Hindlimb muscle (tissue), 1 donor: ENCODE results near the gene TNFAIP2. TPM values are rescaled to one million over a fixed set of nuclear protein-coding genes. Genes with fewer than 3 reads are reported as not detected.
A peak's percentile ranks its signal among the peaks of the same experiment; 100 is the strongest.

Source experiments
- DNase-seq: peaks from one replicate; pipeline ENCODE4 v3.0.0-alpha.2; 2013
- polyA plus RNA-seq: library from polyadenylated mRNA; unstranded; fragments of 120-200 nt; gene quantifications from one replicate; pipeline ENCODE4 v1.2.1, GENCODE V29; 2013; ENCODE audit not compliant: insufficient read length

TNFAIP2 gene, protein sequence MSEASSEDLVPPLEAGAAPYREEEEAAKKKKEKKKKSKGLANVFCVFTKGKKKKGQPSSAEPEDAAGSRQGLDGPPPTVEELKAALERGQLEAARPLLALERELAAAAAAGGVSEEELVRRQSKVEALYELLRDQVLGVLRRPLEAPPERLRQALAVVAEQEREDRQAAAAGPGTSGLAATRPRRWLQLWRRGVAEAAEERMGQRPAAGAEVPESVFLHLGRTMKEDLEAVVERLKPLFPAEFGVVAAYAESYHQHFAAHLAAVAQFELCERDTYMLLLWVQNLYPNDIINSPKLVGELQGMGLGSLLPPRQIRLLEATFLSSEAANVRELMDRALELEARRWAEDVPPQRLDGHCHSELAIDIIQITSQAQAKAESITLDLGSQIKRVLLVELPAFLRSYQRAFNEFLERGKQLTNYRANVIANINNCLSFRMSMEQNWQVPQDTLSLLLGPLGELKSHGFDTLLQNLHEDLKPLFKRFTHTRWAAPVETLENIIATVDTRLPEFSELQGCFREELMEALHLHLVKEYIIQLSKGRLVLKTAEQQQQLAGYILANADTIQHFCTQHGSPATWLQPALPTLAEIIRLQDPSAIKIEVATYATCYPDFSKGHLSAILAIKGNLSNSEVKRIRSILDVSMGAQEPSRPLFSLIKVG
- 70.0 TPM for polyA plus RNA-seq

- peak; percentile 80 for DNase-seq
Observed at GRCh38 chr14:103122947-103123633, at the start of gene TNFAIP2. Gene TNFAIP2, plus strand, starts transcription at chr14:103123461. Its CDS starts 2,997 bp downstream, at chr14:103126458.

DNA sequence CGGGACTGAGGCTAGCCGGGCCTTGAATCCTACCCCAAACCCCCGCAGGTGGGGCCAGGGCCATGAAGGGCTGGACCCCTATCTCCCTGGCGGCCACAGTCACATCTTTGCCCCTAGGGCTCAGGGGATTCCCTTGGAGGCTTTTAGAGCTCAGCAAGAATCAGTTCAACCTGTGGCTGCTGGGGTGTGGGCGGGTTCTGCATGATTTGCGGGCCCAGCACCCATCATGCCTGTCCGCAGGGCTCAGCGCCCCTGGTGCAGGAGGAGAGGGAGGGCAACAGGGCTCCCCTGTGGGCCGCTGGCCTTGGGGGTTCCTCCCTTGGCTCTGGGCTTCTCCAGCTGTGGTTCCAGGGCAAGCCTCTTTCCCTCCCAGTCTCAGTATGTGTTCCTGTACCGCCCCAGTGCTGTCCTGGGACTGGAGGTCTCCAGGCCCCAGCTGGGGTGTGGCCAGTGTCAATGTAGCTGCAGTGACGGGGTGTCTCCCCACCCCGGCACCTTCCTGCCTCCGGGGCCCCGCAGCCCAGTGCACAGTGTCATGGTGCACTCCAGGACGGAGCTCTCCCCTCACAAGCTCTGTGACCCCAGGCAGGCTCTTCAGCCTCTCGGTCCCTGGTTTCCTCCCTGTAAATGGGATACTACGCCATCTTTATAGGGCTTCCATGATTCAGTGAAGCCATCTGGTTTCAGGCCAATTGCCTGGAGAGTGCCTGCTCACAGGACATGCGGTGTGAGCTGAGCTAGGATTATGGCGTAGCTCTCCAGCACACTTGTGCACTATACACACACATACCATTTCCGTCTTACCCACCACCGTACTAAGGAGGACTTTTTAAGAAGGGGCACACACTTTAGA is 49.2 kb upstream of the TNFAIP2 start:
- no peak for DNase-seq

DNA sequence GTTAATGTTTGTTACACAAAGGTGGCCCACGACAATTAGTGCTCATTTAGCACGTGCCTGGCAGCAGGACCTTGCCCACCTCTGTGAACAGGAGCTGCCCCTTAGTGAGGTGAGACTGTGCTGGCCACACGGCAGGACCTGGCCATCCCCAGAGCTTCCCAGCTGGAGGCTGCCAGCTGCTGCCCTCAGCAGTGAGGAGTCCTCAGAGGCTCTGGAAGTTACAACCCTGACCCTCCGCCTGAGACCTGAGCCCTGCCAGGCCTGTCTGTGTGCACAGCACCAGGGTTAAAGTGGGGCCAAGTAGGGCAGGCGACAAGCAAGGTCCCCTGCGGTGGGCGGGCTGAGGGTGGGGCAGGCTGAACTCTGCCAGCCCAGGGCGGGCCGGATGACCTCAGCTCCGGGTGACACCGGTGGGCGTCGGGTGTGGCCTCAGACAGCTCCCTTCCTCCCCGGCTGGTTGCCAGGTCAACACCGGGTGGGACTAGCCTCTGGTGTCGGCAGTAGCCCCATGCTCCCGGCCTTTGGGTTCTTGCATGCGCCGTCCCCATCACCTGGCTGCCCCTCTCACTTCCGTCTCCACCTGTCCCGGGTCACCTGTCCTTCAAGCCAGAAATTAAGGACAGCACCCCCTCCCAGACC is 48.4 kb upstream of the TNFAIP2 start:
- DNase-seq = no peak

- DNase-seq = peak; percentile 77
Observed at GRCh38 chr14:103078420-103078749, 44.9 kb upstream of the TNFAIP2 start.

GRCh38 chr14:103078860-103079587 is 44.2 kb upstream of the TNFAIP2 start:
- no peak for DNase-seq

- DNase-seq = no peak
Observed at GRCh38 chr14:103081951-103082350, 41.3 kb upstream of the TNFAIP2 start.

DNA sequence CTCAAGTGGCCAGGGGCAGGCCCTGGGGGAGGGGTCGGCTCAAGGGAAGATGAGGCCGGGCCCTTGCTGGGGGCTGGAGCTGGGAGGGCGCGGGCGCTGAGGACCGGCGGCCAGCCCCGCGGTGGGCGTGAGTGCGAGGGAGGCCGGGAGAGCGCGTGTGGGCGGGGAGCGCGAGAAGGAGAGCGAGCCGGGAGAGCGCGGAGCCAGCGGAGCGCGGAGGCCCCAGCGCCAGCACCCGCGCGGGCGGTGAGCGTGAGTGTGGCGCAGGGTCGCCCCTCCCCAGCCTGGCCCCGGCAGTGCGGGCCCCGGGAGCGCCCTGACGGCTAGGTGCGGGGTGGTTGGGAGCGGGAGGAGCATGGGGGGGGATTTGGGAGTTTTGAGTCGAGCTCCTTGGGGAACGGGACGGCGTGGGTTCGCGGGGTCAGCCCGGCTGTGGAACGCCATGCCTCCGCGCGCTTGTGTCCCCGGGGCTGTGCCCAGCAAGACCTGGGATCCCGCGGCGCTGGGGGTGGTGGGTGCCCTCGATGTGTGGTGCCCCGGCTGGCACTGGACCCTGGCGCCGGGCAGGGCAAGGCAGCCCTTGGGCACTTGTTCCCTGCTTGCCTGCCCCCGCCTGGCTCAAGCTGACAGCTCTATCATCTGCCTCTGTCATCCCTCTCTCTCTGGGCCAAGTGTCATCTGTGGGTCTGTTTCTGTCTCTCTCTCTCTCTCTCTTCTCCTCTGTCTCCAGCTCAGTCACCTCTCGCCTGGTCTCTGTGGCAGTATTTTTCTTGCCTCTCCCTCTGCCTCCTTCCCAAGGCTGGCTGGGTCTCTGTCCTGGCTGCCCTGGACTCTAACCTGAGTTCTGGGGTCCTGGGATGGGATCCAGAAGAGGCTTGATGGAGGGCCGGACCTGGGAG is 39.0 kb upstream of the TNFAIP2 start, which contains the start of gene LBHD2:
Gene LBHD2 (plus strand): TSS at position 190 of the 899 bp plus-strand sequence. CDS start 1,803 bp downstream, outside the sequence.
- DNase-seq = no peak

DNA sequence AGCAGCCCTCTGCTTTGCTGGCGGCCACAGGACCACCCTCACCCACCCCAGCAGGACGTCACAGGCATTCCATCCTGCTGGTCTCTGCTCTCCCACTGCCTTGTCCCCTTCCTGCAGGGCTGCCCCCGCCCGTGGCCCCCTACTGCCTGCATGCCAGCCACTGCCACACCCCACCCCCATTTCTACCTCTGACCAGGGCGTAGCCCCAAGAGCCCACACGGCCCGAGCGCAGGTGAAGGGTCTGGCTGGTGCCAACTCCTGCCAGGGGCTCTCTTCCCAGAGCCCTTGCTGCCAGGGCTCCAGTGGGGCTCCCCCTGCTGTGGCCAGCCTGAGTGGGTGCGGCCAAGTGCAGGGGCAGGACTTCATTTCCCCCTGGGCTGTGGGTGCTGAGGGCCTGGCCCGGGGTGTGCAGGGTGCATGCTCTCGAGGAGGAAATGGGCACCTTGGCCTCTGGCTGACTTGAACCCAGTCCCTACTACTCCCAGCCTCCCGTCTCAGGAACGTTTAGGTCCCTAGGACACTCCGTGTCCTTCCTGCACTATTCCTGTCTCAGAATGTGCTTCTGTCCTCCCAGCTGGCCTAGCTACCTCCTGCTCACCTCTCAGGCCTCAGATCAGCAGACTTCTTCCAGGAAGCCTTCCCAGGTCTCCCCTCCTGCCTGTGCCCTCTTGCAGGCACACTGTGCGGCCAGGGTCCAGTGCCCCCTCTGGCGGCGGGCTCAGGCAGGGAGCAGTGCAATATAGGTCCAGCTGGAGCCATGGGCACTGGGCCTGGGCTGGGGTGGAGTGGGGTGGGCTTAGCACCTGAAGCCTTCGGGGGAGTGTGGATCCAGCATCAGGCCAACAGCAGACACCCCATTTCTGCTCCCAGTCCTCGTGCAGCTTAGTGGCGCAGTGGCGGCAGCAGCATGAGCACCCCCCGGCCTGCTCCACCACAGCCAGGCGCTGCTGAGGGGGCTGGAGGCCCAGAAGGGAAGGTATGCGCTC is 37.9 kb upstream of the TNFAIP2 start:
- no peak for DNase-seq

- DNase-seq = no peak
Observed at GRCh38 chr14:103086771-103087342, 36.4 kb upstream of the TNFAIP2 start.

DNA sequence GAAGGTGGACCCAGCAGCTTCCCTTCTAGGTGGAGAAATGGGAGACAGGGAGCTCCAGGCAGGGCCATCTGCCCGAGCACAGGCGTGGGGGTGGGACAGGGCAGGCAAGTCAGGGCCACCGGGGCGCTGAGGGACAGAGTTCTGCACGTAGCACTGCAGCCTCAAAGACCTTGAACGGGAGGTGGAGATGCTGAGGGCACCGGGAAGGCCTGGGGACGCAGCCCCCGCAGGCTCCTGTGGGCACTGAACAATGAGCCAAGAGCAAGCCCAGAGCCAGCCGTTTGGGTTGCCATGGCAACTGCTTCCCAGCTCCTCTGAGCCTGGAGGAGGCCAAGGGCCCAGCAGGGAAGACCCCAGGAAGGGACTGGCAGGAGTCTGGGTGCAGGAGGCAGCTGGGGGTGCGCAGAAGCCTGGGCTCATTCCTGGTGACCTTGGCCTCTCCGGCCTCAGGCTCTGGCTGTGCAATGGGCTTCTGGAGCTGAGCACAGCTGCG is 35.9 kb upstream of the TNFAIP2 start:
- no peak for DNase-seq

GRCh38 chr14:103088921-103089320 is 34.3 kb upstream of the TNFAIP2 start:
- DNase-seq = no peak

DNA sequence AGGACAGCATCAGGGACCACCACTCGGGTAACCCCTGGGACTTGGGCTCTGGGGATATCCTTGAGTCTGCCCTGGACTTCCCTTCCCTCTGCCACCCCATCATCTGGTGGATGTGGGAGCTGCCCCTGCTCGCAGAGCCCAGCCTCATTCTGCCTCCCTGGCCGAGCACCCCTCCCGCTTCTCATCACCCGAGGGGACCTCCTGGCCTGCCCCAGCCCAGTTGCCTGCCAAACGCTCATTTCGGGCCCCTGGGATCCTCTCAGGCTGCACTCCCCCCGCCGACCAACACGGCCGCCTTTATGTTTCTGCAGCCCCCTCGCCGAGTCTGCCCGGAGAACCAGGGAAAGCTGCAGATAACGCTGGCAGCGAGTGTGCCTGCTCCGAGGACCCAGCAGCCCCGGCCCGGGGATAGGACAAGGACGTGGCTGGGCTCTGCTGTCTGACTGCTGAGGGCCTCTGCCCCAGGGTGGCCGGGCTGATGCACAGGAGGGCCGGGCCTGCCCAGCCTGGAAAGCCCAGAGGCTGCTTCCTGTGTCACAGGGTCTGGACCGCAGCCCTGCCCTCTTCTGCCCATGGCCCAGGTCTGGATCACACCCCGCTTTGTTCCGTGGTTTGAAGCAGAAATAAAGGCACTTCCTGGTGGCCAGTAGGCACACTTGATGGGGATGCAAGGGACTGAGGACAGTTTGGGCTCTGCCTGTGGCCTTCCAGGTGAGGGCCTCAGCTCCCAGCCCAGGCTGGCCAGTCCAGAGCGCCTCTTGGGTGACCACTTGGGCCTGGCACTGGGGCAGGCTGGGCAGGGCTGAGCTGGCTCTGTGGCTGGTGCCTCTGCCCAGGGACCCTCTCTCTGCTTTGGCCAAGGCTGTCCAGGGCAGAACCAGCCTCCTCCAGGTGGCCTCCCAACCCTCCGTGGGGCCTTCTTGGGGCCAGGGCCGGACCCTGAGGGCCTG is 33.6 kb upstream of the TNFAIP2 start:
- DNase-seq = no peak

DNA sequence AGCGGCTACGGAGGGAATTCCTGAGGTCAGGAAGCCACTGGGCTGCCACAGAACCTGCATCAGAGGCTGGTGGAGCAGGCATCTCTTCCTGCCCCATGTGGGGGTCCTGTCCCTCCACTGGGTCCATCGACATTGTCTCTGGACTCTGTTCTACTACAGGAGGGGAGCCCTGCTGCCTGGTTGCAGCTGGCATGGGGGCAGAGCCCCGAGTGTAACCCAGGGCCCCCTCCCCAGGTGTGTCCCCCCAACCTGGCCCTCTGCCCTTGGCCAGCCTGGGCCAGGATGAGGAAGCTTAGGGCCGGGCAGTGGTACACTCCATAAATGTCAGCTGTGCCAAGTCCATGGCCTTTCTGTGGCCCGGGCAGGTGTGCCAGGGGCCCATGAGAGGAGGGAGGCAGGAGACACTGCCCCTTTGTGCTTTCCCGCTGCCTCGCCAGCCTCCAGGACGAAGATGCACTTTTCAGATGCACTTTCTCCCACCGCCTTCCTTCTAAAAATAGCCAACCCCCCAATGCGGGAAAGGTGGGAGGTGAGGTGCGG is 32.7 kb upstream of the TNFAIP2 start:
- no peak for DNase-seq

GRCh38 chr14:103091041-103091882 is 32.0 kb upstream of the TNFAIP2 start:
- no peak for DNase-seq

- DNase-seq = no peak
Observed at GRCh38 chr14:103091883-103092222, 31.4 kb upstream of the TNFAIP2 start.

GRCh38 chr14:103093856-103094405 is 29.3 kb upstream of the TNFAIP2 start:
- DNase-seq = no peak
